Pons (tissue), 1 donor: Measurements from ENCODE around the gene LRBA.
"Not testable (repeated sequence)": the region's sequence is repeated elsewhere in the genome, so short reads cannot be mapped to it uniquely, and the experiment has no call there.

Experiments
- DNase-seq: peaks from one replicate; pipeline ENCODE4 v3.0.0-alpha.2; 2016; ENCODE audit warnings: low spot score

Gene LRBA

DNA sequence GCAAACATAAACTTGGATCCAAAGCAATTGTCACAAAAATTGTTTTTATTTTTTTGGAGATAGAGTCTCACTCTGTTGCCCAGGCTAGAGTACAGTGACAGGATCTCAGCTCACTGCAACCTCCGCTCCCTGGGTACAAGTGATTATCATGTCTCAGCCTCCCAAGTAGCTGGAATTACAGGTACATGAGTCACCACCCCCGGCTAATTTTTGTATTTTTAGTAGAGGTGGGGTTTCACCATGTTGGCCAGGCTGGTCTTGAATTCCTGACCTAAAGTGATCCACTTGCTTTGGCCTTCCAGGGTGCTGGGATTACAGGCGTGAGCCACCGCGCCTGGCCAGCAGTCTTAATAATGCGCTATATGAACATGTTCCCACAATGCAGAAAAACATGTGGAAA lies 272.2 kb downstream of the LRBA start:
- not testable (repeated sequence) for DNase-seq

DNA sequence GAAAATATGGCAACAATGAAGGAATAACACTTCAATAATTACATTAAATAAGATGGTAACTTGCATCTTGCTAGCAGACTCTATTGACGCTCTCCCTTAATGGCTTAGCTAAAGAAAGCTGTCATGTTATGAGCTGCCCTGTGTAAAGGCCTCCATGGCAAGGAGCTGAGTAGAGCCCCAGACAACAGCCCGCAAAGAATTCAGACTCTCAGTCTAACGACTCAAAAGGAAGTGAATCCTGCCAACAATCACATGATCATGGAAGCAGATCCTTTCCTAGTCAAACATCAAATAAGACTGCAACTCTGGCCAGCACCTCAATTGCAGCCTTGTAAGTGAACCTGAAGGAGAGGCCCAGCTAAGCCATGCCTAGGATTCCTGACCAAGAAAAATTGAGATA lies 275.5 kb downstream of the LRBA start:
- no peak for DNase-seq

DNA sequence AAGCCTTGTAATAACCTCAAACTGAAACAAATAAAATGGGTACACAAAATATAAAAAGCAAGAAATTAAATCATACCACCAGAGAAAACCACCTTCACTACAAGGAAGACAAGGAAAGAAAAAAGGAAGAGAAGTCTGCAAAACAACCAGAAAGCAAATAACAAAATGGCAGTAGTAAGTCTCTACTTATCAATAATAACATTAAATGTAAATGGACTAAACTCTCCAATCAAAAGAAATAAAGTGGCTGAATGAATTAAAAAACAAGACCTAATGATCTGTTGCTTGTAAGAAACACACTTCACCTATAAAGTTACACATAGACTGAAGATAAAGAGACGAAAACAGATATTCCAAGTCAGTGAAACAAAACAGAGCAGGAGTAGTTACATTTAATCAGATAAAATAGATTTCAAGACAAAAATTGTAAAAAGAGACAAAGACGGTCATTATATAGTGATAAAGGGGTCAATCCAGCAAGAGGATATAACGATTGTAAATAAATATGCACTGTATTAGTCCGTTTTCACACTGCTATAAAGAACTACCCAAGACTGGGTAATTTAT lies 289.0 kb downstream of the LRBA start:
- DNase-seq = no peak

DNA sequence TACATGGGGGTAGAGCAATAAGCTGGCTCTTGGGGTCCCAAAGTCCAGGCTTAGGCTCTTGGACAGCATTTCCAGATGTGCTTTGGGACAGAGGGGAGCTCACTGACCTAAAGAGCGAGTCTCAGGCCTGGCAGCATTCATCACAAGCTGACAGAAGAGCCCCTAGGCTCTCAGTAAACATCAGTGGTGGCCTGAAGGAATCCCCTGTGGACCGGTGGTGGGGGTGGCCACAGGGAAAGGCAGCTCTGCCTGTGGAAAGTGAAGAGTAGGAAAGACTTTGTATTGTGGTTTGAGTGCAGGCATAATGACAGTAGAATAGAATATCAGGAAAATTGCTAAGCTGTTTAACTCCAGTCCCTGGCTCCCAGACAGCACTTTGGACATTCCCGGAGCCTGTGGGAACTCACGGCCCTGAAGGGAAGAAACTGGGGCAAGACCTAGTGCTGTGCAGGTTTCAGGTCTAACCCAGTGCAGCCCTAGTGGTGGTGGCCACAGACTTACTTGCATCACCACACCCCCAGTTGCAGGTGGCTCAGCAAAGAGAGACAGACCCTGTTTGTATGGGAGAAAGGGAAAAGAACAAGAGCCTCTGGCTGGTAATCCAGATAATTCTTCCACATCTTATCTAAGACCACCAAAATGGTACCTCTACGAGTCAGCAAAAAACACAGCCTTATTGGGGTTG lies 291.2 kb downstream of the LRBA start:
- DNase-seq = no peak

DNA sequence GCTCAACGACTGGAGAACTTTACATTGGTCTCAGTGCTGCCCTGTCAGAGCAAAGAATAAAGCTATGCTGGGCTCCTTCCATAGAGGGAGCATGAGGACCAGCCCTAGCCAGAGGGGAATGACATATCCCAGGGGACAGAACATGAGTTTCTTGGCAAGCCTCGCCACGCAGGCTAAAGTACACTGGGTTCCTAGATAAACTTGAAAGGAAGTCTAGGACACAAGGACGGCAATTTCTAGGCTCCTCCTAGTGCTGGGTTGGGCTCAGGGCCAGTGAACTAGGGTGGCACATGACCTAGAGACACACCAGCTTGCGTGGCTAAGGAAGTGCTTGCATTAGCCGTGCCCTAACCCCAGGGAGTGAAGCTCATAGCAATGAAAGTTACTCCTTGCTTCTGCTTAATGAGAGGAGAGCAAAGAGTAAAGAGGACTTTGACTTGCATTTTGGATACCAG lies 292.1 kb downstream of the LRBA start:
- DNase-seq = peak; percentile 10

DNA sequence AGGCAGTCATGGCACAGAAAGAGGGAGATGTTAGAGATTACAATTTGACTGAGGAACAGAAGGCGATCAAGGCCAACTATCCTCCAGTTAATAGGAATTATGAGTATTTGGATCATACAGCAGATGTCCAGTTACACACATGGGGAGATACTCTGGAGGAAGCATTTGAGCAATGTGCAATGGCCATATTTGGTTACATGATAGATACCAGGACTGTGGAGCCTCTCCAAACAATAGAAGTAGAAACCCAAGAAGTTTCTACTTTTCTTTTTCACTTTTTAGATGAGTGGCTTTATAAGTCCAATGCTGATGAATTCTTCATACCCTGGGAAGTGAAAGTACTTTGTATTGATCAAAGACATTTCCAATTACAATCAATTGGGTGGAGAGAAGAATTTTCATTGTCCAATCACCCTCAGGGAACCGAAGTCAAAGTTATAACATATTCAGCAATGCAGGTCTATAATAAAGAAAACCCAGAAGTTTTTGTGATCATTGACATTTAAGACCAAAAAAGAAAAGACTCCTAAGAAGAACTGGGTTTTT lies 294.0 kb downstream of the LRBA start:
- no peak for DNase-seq

DNA sequence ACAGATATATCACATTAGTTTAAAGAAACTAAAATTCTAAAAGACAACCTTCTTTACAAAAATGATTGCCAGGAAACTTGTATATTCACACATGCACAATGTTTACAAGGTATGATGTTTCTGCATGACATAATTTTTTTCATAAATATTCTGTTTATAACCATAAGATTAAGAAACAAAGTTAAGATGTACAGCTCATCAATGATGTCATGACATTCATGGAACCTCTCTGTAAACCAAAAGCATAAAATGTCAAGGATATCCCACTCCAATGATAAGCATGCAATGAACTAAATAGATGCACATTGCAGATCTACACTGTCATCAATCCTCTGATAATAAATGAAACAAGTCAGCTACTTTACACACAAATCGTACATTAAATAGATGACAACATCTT lies 297.1 kb downstream of the LRBA start:
- no peak for DNase-seq

DNA sequence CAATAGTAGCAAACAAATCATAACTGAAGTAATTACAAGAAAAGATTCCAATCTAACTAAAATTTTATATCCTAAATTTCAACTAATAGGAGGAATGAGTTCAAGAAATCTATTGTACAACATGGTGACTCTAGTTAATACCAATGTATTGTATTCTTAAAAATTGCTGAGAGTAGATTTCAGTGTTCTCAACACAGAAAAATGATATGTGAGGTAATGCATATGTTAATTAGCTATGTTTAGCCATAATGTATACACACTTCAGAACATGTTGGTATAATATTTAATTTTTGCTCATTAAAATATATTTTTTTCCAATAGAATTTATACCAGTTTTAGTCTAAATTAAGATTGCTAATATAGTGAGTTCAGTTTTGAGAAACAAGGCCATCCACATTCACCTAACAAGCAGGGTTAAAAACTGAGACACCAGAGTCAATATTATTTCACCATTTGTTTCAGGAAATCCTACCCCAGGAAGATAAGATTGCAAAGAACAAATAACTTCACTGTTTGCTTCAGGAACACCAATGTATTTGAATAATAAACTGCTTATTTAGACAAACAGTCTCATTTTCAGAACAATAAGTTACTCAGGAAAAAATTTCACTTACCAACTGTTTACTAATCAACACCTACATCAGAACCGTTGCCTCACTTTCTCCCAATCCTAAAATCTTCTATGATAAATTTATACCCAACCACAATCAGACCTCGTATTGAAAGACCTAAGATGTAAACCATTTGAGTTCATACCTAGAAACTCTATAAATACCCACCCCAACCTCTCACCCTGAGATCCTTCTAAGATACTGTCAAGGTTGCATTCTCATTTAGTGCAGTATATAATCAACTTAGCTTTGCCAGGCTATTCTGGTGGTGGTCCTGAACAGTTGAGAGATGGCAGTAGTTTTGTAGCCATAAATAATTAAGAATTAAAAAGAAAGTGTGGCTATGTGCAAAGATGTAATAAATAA lies 300.3 kb downstream of the LRBA start:
- DNase-seq = no peak

DNA sequence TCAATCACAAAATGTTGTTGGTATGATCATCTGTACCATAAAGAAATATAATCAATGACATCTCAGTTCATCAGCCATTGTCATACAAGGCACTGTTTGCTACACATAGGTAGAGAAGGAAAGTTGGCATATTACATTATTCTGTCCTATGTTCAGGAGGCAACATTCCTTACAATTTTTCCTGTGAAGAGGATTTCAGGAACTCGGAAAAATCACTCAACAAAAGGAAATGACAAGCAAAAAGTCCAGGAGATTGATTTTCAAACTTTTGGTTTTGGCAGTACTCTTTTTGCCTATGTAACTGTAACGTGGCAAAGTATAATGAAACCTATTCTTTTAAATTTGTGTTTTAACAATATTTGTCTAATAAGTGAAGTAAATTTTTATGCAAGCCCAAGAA lies 301.8 kb downstream of the LRBA start:
- DNase-seq = no peak

DNA sequence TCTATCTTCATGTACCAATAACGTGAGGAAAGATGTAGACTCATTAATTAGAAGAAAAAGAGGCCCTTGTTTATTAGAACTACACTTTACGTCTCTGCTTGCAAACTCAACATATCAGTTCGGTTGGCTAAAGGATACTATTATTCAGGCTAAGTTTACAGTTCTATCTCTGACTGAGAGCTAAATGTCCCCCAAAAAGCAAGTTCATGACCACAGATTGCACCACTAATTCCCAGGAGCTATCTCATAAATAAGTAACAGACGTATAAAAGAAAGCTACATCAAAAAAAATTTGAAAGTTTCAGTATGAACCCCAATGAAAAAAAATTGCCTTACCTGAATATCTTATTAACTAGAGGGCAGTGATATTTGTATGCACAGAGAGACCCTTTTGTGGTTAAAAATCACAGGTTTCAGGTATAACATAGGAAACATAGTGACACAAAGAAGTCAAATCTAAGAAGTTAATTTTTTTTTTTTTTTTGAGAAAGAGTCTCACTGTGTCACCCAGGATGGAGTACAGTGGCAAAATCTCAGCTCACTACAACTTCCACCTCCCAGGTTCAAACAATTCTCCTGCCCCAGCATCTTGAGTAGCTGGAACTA lies 304.2 kb downstream of the LRBA start:
- no peak for DNase-seq

DNA sequence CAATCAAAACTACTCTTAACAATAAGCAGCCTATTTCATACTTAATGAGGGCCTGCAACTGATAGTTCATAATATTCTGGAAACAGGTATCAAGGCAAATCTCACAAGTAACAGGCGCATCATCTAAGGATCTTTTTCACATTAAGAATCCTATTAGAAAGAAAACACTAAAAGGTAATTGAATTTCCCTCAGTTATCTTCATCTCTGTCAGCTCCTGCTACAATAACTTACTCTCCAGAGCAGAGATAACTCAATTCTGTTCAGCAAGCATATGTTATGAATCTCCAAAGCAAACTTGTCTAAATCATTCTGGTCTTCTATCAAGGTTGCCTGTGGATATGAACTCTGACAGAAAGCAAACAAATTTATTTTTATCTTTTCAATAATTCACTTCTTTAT lies 307.1 kb downstream of the LRBA start:
- no peak for DNase-seq

DNA sequence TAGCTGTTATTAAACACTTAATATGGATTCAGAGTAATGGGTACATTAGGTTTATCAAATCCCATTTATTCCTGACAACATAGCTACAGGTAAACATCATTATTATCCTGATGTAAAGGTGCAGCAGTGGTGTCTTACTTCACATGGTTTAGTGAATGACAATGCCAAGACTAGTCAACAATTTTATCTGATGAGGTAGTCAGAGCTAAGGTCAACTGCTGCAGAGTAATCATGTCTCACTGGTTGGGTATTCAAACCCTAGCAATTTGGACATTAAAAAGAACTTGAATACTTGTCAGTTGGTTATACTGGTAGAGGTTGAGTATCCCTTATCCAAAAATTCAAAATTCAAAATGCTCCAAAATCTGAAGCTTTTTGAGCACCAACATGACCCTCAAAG lies 315.5 kb downstream of the LRBA start:
- DNase-seq = no peak

DNA sequence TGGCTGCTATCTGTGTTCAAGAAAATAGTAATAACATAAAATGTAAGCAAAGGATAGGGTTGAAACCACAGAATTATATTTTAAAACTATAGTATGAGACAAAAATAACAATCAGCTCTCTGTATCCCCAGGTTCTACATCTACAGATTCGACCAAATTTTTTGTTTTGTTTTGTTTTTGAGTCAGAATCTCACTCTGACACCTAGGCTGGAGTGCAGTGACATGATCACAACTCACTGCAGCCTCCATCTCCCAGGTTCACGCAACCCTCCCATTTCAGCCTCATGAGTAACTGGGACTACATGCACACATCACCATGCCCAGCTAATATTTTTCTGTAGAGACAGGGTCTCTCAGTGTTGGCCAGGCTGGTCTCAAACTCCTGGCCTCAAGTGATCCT lies 319.9 kb downstream of the LRBA start:
- no peak for DNase-seq

DNA sequence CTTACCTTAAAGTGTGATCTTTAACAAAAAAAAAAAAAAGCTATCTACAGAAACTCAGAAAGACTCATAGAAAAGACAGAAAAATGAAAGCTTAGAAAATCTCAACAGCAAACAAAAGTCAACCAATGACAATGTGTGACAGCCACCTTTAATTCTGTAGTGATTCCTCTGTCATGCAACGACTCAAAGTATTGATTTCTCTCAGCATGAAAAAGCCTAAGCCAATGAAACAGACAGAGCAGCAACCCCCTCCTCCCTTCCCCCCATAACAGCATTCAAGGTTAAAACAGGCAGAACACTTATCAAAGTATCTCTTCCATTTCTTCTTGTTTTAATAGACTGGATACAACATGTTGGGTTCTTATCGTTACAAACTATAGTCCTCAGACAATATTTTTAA lies 320.6 kb downstream of the LRBA start:
- DNase-seq = no peak

DNA sequence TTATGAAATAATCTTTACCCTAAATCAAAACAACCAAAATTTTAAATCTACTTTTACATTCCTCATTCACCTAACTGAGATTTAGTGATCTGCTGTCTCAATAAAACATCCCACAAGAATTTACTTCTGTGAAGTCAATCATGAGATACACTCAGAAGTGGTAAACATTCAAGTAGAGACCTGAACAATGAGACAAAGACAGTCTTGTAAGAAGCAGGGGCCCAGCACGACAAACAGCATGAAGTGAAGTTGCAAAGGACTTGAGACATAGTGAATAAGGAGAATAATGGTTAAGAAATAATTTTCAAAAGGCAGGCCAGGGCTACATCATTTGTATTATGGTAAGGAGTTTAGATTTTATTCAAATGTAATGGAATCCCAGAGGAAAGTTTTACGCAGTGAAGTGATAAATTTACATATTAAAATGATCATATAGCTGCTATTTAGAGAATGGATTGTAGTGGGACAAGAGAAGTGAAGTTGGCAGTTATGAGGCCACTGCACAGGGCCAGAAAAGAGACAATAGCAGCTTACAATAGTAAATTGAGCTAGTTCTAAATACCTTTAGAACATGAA lies 331.2 kb downstream of the LRBA start:
- no peak for DNase-seq

DNA sequence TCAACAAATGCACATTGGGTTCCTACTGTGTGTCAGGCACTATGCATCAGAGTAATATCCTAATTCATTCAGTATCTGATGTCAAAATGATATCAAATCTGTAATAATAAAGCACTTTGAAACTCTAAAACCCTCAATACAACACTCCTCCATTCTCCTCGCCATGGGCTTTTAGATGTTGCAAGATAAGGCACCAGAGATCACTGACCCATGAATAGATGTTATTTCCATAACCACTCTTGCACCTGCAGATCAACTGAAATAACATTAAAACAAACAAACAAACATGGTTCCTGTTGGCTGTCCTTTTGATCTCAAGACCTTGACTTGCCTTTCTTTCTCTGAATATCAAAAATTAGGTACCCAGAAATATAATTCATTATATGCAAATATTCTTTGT lies 333.0 kb downstream of the LRBA start:
- DNase-seq = no peak

DNA sequence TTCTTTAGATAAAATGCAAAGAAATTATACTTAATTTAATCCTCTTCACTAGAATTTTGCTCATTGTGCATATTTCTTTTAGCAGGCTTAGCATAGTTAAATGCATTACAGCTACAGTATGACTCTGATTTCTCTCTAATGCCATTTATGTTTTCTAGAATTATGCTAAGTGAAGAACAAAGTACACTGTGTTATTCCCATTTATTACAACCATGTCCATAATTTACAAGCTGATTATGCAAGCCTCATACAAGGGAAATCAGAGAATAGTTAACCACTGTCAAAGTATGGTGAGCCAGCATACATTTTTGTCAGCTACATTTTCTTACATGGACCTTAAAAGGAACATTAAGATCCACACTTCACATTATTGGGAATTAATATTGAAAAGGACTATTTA lies 334.0 kb downstream of the LRBA start:
- DNase-seq = no peak

DNA sequence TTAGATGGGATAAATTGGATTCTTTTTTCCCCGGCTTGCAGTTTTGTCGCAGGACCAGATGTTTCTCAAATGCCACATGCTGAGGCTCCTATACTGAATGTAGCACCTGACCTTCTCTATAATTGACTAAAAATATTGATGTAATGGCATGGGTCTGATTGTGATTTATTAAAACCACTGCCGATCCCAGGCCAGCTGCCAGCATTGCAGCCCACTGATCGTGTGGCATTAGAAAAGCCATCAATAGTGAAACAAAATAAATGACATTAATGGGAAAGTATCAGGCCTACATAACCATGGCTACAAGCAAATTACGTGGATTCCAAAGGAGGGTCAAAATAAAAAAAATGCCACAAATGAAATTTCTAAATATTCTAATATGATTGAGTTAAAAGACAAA lies 334.4 kb downstream of the LRBA start:
- no peak for DNase-seq

DNA sequence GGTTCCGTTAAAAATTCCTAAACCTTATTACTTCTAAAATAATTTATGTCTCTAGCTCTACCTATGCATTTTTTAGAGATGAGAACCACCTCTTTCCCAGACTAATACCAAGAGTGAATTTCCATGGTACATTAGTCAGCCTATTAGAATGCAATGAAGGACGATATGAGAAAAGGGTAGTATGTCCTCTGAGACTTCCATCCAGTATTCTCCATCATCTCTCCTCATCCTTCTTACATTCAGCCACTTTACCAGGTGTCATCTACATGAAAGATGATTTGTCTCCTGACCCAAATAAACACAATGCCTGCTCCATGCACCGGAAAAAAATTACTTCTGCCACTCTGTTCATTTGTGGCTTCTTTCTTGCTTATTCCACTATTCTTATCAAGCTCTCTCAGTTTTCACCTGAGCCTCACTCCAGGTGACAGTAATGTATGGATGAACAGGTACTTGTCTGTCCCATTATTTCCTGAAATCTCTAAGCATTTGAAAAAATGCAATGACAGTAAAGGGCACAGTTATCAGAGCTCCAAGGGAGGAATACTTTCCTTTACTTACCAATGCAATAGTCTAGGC lies 335.2 kb downstream of the LRBA start:
- peak; percentile 29 for DNase-seq

DNA sequence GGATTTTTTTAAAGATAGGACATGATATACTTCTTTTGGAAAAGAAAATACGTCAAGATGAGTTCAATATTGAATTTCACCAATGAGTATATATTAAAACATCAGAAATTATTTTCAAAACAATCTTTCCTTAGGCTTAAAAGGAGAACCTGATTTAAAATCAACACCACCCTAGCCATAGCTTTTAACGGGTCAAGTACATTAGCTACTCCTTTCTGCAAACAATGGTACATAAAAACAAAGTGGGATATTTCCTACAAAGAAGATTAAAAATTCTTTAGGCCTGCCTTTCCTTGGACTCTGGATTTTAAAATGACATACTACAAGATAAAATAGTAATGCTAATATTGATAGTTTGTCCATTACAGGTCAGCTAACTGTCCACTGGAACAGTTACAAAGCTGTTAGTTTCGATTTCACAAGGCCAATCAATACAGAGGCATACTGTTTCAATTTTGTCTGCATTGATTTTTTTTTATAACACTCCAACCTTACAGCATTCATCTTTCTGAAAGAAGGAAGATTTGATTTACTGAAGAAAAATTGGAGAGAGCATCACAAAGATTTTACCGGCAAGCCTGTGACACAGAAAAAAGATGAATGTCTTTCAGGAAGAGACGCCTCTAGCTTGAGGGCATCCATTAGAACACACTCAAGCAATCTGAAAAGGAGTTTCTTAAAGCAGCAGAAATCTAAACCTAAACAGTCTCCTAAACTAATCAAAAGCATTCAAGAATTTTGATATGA lies 335.9 kb downstream of the LRBA start:
- DNase-seq = peak; percentile 42

DNA sequence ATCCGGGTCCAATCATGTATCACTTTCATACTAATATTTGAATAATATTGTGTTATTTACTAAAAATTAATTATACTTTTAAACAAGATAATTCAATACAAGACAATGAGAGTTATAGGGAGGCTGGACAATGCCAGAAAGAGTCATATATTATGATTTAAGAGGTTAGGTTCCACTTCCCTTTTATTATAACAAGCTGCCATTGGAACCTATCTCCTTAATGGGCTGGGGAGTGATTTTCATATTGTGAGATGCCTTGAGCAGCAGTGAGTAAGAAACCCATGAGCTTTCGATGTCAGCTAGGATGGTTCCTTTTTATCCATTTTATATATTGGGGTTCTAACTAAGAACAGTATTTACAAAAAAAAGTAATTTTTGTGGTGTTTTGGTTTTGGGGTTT lies 341.3 kb downstream of the LRBA start:
- no peak for DNase-seq
